ENCODE measurements around the gene DPYSL3. TPM values are rescaled to one million over a fixed set of nuclear protein-coding genes. Genes with fewer than 3 reads are reported as not detected.

The DPYSL3 gene
- total RNA-seq, 1 experiment from 2014 or later, result 17.2 TPM

DNA sequence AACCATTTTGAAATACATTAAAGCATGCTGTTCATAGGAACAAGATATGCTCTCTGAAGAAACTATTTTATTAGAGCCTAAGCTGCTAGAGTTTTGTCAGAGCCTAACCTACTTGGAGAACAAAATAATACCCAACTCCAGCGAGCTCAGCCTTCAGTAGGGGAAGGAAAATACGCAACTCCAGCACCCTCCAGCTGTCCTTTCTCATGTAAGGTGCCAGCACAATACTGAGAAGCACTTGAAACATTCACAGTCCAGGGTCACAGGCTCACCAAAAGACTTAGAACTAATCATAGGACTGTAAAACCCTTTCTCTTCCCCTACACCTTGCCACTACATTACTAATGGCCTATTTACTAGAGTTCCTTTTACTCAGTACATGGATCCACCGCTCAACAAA, 18.9 kb downstream of the DPYSL3 start:
- no TSS peak for BruUV-seq (replicated peaks)
- H3K36me3 ChIP-seq (ENCODE audit: control insufficient read depth in 1 of 2, insufficient read depth in 2 of 2, low read length in 2 of 2), result no peaks in the 10 kb centered on the region
- no peak overlapping the region for H3K27ac ChIP-seq (ENCODE audit: low read depth, low read length)
- no peaks in the 10 kb centered on the region for H4K20me1 ChIP-seq (ENCODE audit: insufficient read depth)
- H3K27me3 ChIP-seq (ENCODE audit: insufficient read depth, low read length), result no peaks in the 10 kb centered on the region
- ATAC-seq (no peak), DNase-seq (ENCODE audit: low read depth, low spot score) (no peak)
- RAD21 ChIA-PET (ENCODE audit: low non-redundant PET in 1 of 2, low total read pairs in 2 of 2, uncharacterized antibody in 2 of 2, unreplicated experiment in 2 of 2), result no interaction called here
- no peaks in the 10 kb centered on the region for H3K79me2 ChIP-seq (ENCODE audit: insufficient read depth, low read length)
- CTCF ChIA-PET, result no interaction called here
- no peak overlapping the region for H3K4me3 ChIP-seq (replicated peaks in 1 of 2; ENCODE audit: low read depth in 1 of 2, low read length in 2 of 2)
- H3K4me1 ChIP-seq (ENCODE audit: control insufficient read depth in 1 of 2, insufficient read depth in 2 of 2, low read length in 2 of 2), result no peaks in the 10 kb centered on the region
- POLR2A ChIA-PET, result no interaction called here
- H3K9me2 ChIP-seq (ENCODE audit: insufficient read depth), result no peaks in the 10 kb centered on the region
- no peak for TF ChIP-seq FOSL1 (IDR thresholded peaks at IDR 0.05; ENCODE audit: low read depth)
- no peak for TF ChIP-seq SP1 (IDR thresholded peaks at IDR 0.05; ENCODE audit: low read depth)
- TF ChIP-seq SRF (IDR thresholded peaks at IDR 0.05; ENCODE audit: low read depth), result no peak
- TF ChIP-seq JUND (IDR thresholded peaks at IDR 0.05), result no peak
- TF ChIP-seq ELF1 (IDR thresholded peaks at IDR 0.05; ENCODE audit: borderline replicate concordance, low read depth), result no peak
- no peak for TF ChIP-seq EGR1 (IDR thresholded peaks at IDR 0.05; ENCODE audit: low read depth)
- no peak overlapping the region for H2AFZ ChIP-seq (ENCODE audit: low read depth, low read length, poor library complexity, severe bottlenecking)
- no peak overlapping the region for H3K9ac ChIP-seq (ENCODE audit: low read length)
- intact Hi-C loops (cut with micrococcal nuclease), result no loop called here
- no peaks in the 10 kb centered on the region for H3K9me3 ChIP-seq (ENCODE audit: control insufficient read depth in 1 of 2, insufficient read depth in 1 of 2, low read depth in 1 of 2, low read length in 2 of 2)
- no peak overlapping the region for H3K4me2 ChIP-seq (ENCODE audit: low read length)

DNA sequence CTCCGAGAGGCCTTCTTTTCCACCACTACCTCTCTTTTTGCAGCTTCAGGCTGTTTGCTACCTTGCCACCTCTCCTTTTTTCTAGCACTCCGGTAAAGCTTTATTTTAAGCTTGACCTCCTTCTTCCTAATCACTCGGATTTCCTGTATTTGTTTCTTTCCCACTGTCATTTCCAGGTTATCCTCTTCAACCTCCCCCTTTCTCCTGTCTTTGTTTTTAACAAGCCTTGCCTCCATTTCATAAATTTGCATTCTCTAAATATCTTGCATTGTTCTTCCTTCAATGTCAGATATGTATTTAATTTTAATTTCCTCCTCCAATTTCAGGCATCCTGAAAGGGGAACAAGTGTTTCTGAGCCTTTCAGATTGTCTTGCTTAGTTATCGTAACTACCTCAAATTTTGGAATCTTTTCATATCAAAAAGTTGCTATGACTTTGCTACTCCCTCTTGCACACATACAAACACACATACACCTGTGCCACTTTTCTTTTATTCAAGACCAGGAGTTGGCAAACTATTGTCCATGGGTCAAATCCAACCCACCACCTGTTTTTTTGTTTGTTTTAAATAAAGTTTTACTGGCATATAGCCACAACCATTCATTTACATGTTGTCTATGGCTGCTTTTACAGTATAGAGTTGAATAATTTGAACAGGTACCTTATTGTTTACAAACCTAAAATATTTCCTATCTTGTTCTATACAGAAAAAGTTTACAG, 22.7 kb downstream of the DPYSL3 start:
- TF ChIP-seq RAD21 (IDR thresholded peaks at IDR 0.05; ENCODE audit: low read depth) (no peak), SRF (IDR thresholded peaks at IDR 0.05; ENCODE audit: low read depth) (no peak), POLR2A (IDR thresholded peaks at IDR 0.05; ENCODE audit: borderline replicate concordance, extremely low read depth, insufficient read depth, insufficient read length) (no peak), SIN3A (IDR thresholded peaks at IDR 0.05; ENCODE audit: low read depth) (no peak), SP1 (IDR thresholded peaks at IDR 0.05; ENCODE audit: low read depth) (no peak), CBX3 (IDR thresholded peaks at IDR 0.05; ENCODE audit: low read depth) (no peak), CEBPB (IDR thresholded peaks at IDR 0.05; ENCODE audit: low read depth) (no peak), JUND (IDR thresholded peaks at IDR 0.05) (no peak), TCF7L2 (IDR thresholded peaks at IDR 0.05; ENCODE audit: borderline replicate concordance, extremely low read depth, insufficient read depth, insufficient read length) (no peak), EZH2 (IDR thresholded peaks at IDR 0.05) (no peak), EZH2phosphoT487 (IDR thresholded peaks at IDR 0.05; ENCODE audit: borderline replicate concordance) (no peak)
- TF ChIP-seq, protein P1, sequence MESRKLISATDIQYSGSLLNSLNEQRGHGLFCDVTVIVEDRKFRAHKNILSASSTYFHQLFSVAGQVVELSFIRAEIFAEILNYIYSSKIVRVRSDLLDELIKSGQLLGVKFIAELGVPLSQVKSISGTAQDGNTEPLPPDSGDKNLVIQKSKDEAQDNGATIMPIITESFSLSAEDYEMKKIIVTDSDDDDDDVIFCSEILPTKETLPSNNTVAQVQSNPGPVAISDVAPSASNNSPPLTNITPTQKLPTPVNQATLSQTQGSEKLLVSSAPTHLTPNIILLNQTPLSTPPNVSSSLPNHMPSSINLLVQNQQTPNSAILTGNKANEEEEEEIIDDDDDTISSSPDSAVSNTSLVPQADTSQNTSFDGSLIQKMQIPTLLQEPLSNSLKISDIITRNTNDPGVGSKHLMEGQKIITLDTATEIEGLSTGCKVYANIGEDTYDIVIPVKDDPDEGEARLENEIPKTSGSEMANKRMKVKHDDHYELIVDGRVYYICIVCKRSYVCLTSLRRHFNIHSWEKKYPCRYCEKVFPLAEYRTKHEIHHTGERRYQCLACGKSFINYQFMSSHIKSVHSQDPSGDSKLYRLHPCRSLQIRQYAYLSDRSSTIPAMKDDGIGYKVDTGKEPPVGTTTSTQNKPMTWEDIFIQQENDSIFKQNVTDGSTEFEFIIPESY (IDR thresholded peaks at IDR 0.05; ENCODE audit: extremely low read depth, insufficient replicate concordance, low read length), result no peak
- TF ChIP-seq, protein P2, sequence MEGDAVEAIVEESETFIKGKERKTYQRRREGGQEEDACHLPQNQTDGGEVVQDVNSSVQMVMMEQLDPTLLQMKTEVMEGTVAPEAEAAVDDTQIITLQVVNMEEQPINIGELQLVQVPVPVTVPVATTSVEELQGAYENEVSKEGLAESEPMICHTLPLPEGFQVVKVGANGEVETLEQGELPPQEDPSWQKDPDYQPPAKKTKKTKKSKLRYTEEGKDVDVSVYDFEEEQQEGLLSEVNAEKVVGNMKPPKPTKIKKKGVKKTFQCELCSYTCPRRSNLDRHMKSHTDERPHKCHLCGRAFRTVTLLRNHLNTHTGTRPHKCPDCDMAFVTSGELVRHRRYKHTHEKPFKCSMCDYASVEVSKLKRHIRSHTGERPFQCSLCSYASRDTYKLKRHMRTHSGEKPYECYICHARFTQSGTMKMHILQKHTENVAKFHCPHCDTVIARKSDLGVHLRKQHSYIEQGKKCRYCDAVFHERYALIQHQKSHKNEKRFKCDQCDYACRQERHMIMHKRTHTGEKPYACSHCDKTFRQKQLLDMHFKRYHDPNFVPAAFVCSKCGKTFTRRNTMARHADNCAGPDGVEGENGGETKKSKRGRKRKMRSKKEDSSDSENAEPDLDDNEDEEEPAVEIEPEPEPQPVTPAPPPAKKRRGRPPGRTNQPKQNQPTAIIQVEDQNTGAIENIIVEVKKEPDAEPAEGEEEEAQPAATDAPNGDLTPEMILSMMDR (IDR thresholded peaks at IDR 0.05 in 2 of 3, conservative IDR thresholded peaks at IDR 0.05 in 1 of 3; ENCODE audit: borderline replicate concordance in 1 of 3, insufficient read depth in 1 of 3, low read depth in 2 of 3, low read length in 2 of 3), result no peak
- TF ChIP-seq, protein P3, sequence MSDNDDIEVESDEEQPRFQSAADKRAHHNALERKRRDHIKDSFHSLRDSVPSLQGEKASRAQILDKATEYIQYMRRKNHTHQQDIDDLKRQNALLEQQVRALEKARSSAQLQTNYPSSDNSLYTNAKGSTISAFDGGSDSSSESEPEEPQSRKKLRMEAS (IDR thresholded peaks at IDR 0.05), result no peak
- TF ChIP-seq, protein P4, sequence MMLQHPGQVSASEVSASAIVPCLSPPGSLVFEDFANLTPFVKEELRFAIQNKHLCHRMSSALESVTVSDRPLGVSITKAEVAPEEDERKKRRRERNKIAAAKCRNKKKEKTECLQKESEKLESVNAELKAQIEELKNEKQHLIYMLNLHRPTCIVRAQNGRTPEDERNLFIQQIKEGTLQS (IDR thresholded peaks at IDR 0.05), result no peak
- no peak overlapping the region for H2AFZ ChIP-seq (ENCODE audit: low read depth, low read length, poor library complexity, severe bottlenecking)
- no peaks in the 10 kb centered on the region for H3K9me3 ChIP-seq (ENCODE audit: control insufficient read depth in 1 of 2, insufficient read depth in 1 of 2, low read depth in 1 of 2, low read length in 2 of 2)
- H3K27ac ChIP-seq (ENCODE audit: low read depth, low read length), result no peak overlapping the region
- H3K9ac ChIP-seq (ENCODE audit: low read length), result no peak overlapping the region
- no peaks in the 10 kb centered on the region for H3K27me3 ChIP-seq (ENCODE audit: insufficient read depth, low read length)
- POLR2A ChIA-PET, result no interaction called here
- no peak overlapping the region for H3K4me2 ChIP-seq (ENCODE audit: low read length)
- H4K20me1 ChIP-seq (ENCODE audit: insufficient read depth), result no peaks in the 10 kb centered on the region
- ATAC-seq, result no peak
- RAD21 ChIA-PET (ENCODE audit: low non-redundant PET in 1 of 2, low total read pairs in 2 of 2, uncharacterized antibody in 2 of 2, unreplicated experiment in 2 of 2), result no interaction called here
- no peaks in the 10 kb centered on the region for H3K9me2 ChIP-seq (ENCODE audit: insufficient read depth)
- no peaks in the 10 kb centered on the region for H3K79me2 ChIP-seq (ENCODE audit: insufficient read depth, low read length)
- CTCF ChIA-PET, result no interaction called here
- DNase-seq (ENCODE audit: low read depth, low spot score), result no peak
- H3K4me1 ChIP-seq (ENCODE audit: control insufficient read depth in 1 of 2, insufficient read depth in 2 of 2, low read length in 2 of 2), result no peaks in the 10 kb centered on the region
- intact Hi-C loops (cut with micrococcal nuclease), result no loop called here
- no peak overlapping the region for H3K4me3 ChIP-seq (replicated peaks in 1 of 2; ENCODE audit: low read depth in 1 of 2, low read length in 2 of 2)
- no TSS peak for BruUV-seq (replicated peaks)
- no peaks in the 10 kb centered on the region for H3K36me3 ChIP-seq (ENCODE audit: control insufficient read depth in 1 of 2, insufficient read depth in 2 of 2, low read length in 2 of 2)
